Measurements from ENCODE around the gene GAB2. TPM values are rescaled to one million over a fixed set of nuclear protein-coding genes. Genes with fewer than 3 reads are reported as not detected.
A peak's percentile ranks its signal among the peaks of the same experiment; 100 is the strongest.

The GAB2 gene
- total and polyA plus RNA-seq, 2 of the 13 experiments (the other 11 are each of a cell fraction or from before 2014, with no cell fraction given): 4.1 to 8.6 TPM

DNA sequence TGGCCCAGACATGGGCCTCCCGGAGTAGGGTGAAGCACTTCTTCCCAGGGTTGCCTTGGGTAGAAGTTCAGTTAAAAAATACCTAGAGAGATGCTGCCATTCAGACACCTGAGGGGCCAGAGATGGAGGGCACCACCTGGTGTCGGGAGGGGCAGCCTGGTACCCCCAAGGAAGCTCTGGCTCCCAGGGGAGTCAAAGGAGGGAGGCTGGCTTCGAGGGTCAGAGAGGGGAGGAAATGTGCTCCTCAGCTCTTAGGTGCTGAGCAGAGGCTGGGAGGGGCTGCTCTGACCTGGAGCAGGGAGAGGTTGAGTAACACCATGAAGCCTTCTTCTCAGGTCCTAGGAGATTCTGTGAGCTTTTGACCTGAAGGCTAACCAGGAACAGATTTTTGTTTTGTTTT, 227.8 kb downstream of the GAB2 start (continued):
- TF ChIP-seq, protein P1, sequence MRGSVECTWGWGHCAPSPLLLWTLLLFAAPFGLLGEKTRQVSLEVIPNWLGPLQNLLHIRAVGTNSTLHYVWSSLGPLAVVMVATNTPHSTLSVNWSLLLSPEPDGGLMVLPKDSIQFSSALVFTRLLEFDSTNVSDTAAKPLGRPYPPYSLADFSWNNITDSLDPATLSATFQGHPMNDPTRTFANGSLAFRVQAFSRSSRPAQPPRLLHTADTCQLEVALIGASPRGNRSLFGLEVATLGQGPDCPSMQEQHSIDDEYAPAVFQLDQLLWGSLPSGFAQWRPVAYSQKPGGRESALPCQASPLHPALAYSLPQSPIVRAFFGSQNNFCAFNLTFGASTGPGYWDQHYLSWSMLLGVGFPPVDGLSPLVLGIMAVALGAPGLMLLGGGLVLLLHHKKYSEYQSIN (CRISPR knock-in tag; IDR thresholded peaks at IDR 0.05; ENCODE audit: borderline replicate concordance): no peak
- TF ChIP-seq BRCA1 (CRISPR knock-in tag; IDR thresholded peaks at IDR 0.05) (no peak), ZNF496 (CRISPR knock-in tag; IDR thresholded peaks at IDR 0.05; ENCODE audit: insufficient replicate concordance) (no peak), ZNF570 (CRISPR knock-in tag; IDR thresholded peaks at IDR 0.05; ENCODE audit: borderline replicate concordance) (no peak), ZNF543 (CRISPR knock-in tag; IDR thresholded peaks at IDR 0.05) (peak; percentile 45; the same call in 1 of the 2 replicates), NR1H2 (CRISPR knock-in tag; IDR thresholded peaks at IDR 0.05; ENCODE audit: borderline replicate concordance, low read depth) (no peak), NR2C2 (CRISPR knock-in tag; IDR thresholded peaks at IDR 0.05; ENCODE audit: borderline replicate concordance) (no peak), HNF4A (CRISPR knock-in tag; IDR thresholded peaks at IDR 0.05) (no peak), MTA3 (CRISPR knock-in tag; IDR thresholded peaks at IDR 0.05) (no peak)
- TF ChIP-seq, protein P2, sequence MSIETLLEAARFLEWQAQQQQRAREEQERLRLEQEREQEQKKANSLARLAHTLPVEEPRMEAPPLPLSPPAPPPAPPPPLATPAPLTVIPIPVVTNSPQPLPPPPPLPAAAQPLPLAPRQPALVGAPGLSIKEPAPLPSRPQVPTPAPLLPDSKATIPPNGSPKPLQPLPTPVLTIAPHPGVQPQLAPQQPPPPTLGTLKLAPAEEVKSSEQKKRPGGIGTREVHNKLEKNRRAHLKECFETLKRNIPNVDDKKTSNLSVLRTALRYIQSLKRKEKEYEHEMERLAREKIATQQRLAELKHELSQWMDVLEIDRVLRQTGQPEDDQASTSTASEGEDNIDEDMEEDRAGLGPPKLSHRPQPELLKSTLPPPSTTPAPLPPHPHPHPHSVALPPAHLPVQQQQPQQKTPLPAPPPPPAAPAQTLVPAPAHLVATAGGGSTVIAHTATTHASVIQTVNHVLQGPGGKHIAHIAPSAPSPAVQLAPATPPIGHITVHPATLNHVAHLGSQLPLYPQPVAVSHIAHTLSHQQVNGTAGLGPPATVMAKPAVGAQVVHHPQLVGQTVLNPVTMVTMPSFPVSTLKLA (IDR thresholded peaks at IDR 0.05): no peak

DNA sequence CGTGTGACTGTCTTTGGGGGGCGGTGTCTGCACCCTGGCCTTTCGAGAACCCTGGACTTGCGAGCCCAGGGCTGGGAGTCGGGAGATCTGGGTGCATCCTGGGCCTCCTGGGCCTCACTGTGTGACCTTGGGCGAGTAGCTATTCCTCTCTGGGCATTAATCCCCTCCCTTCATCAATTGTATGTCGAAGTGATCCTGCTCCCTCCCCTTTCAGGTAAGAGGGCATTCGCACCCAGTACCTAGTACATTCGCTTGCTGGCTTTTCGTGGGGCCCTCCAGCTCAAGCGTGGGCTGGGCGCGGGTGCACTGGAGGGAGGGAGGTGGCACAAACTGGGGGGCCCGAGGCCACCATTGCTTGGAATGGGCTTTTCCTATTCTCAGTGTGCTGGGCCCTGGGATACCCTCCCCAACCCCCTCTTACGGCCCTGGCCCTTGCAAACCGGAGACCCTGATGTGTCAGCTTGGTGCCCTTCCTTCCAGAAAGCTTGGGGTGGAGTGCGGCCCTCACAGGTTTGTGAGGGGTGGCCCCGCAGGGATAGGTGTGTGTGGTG, 228.4 kb downstream of the GAB2 start:
- WGBS (ENCODE audit: low lambda C conversion rate): 10% methylated on average over 10 of the region's 18 CpGs
- DNase-seq (ENCODE audit: low spot score) (no peak), ATAC-seq (peak; percentile 0; the same call in 2 of the 3 replicates), FAIRE-seq (no peak)
- Histone ChIP-seq H2AFZ (ENCODE audit: low read length) (no peak overlapping the region), H3K4me3 (replicated peaks in 1 of 3; ENCODE audit: insufficient read depth in 1 of 3, low read depth in 2 of 3, low read length in 3 of 3) (peak overlapping the region; percentile 78 to 96 (median 86)), H4K20me1 (ENCODE audit: insufficient read depth, low read length) (no peaks in the 10 kb centered on the region), H3K4me2 (ENCODE audit: low read depth, low read length) (peak overlapping the region; percentile 86), H3K36me3 (replicated peaks in 1 of 2; ENCODE audit: control insufficient read depth in 1 of 2, insufficient read depth in 2 of 2, low read length in 2 of 2) (no peaks in the 10 kb centered on the region), H3K9me3 (ENCODE audit: low read length) (no peaks in the 10 kb centered on the region), H3K27me3 (ENCODE audit: control insufficient read depth in 1 of 2, insufficient read depth in 2 of 2, low read length in 2 of 2) (no peaks in the 10 kb centered on the region; a peak in 1 of 5 replicates), H3K4me1 (ENCODE audit: insufficient read depth, low read length) (peaks cover 86% of the 10 kb centered on the region), H3K27ac (ENCODE audit: extremely low read length, insufficient read depth, low read length) (no peak overlapping the region), H3K79me2 (ENCODE audit: insufficient read depth, low read length) (peaks cover 13% of the 10 kb centered on the region), H3K9ac (ENCODE audit: insufficient read depth, low read depth, low read length) (peak overlapping the region; percentile 64)
- no TSS peak for BruUV-seq (replicated peaks)
- in situ Hi-C loops (cut with HindIII; ENCODE audit: extremely low pct_ligation_motif_present, low pct_unique_long_range_greater_than_20kb): loop anchor here (5.0 kb wide), 1 partner anchor 47 kb away; no protein-coding TSS in a partner anchor
- ChIA-PET POLR2A (interaction anchor here (0.9 to 3.9 kb wide), 13 partner anchors 9 to 386 kb away, joined by 3 to 37 read pairs (median 5); partner anchors contain the start of genes ALG8, INTS4 and NARS2), CTCF (ENCODE audit: low intra/inter-chr PET ratio, low total read pairs) (no interaction called here)
- intact Hi-C loops (cut with micrococcal nuclease; ENCODE audit: unreplicated experiment): loop anchor here (2.0 to 5.0 kb wide), 2 partner anchors 14 to 112 kb away; partner anchors contain the start of gene NDUFC2
- TF ChIP-seq ZFY (CRISPR knock-in tag; IDR thresholded peaks at IDR 0.05): 0 out of 2 replicates have a peak, but pooled peaks have one; percentile 7
- TF ChIP-seq, protein P3, sequence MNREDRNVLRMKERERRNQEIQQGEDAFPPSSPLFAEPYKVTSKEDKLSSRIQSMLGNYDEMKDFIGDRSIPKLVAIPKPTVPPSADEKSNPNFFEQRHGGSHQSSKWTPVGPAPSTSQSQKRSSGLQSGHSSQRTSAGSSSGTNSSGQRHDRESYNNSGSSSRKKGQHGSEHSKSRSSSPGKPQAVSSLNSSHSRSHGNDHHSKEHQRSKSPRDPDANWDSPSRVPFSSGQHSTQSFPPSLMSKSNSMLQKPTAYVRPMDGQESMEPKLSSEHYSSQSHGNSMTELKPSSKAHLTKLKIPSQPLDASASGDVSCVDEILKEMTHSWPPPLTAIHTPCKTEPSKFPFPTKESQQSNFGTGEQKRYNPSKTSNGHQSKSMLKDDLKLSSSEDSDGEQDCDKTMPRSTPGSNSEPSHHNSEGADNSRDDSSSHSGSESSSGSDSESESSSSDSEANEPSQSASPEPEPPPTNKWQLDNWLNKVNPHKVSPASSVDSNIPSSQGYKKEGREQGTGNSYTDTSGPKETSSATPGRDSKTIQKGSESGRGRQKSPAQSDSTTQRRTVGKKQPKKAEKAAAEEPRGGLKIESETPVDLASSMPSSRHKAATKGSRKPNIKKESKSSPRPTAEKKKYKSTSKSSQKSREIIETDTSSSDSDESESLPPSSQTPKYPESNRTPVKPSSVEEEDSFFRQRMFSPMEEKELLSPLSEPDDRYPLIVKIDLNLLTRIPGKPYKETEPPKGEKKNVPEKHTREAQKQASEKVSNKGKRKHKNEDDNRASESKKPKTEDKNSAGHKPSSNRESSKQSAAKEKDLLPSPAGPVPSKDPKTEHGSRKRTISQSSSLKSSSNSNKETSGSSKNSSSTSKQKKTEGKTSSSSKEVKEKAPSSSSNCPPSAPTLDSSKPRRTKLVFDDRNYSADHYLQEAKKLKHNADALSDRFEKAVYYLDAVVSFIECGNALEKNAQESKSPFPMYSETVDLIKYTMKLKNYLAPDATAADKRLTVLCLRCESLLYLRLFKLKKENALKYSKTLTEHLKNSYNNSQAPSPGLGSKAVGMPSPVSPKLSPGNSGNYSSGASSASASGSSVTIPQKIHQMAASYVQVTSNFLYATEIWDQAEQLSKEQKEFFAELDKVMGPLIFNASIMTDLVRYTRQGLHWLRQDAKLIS (CRISPR knock-in tag; IDR thresholded peaks at IDR 0.05): no peak
- 0 out of 2 replicates have a peak, but pooled peaks have one; percentile 26 for TF ChIP-seq ZC3H13 (CRISPR knock-in tag; IDR thresholded peaks at IDR 0.05)
- TF ChIP-seq ASH2L (IDR thresholded peaks at IDR 0.05; ENCODE audit: insufficient read length, low read depth, low read length): peak; percentile 2
